Central memory CD4-positive, alpha-beta T cell (primary cell): ENCODE measurements around the gene LPP.

Experiments used
- DNase-seq: peaks from one replicate; pipeline ENCODE4 v3.0.0; 2022

Gene LPP

DNA sequence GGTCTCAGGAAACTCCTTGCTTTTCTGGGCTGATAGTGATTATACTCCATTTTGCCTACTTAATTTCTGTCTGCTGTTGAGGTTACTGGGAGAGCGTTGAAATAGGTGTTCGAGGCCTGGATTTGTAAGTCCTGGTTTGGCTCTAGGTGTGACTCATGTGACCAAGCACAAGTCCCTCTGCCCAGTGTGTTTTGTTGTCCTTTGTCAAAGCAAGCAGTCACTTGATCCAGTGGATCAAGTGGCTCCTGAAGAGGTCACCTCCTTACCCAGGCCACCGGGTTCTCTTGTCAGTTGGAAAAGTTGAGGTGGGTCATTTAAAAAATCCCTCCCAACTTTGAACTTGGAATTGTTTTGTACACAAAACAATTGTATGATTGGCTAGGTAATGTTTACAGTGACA lies 70.0 kb downstream of the LPP start:
- no peak for DNase-seq

DNA sequence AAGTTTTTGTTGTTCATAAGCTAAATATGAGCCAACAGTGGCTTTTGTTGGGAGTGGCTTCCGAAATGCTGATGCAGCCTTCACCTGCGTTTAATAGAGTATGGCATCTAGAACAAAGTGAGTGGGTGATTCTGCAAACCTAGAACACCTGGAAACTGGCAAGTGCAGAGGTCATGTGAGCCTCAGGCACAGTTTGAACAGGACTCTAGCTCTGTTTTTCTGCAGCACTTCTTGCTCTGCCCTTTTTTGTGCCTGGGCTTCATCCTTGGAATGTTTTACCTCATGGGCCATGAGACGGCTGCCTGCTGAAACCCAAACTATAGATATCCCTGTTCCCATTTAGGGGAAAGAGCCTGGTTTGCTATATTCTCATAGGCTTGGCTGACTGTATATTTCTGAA lies 73.5 kb downstream of the LPP start:
- no peak for DNase-seq

DNA sequence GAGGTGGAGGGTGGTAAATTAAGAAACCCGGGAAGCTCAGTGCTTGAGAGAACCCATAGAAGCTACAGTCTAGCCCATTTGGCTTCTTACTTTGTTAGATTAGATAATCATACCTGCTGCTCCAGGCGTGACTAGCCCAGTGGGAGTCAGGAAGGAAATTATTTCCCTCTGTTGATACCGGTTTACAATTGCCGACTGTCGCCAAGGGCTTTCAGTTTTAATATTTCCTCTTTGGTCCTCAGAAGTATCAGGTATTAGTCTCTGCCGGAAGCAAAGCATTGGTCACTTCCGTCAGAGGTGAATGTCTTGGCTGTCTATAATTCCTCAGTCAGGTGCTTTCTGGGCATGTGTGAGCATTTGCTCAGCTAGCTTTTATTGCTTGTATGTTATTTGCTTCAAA lies 75.2 kb downstream of the LPP start:
- no peak for DNase-seq

DNA sequence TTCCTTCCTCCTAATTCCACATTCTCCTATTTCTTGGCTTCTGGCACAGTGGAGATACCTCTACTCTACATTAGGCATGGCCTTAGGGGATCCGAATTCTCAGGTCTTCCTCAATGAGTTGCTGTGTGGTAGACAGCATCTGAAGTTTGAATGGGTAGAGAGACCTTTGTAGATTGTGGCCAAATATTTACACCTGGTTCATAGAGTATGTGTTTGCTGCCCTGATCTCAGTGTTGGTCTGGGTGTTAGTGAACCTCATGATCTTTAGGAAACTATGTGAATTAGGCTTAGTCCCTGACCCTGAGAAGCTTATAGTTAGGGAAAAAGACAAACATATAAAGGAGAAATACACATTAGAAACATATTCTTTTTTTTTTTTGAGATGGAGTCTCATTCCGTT lies 75.8 kb downstream of the LPP start:
- DNase-seq = no peak

DNA sequence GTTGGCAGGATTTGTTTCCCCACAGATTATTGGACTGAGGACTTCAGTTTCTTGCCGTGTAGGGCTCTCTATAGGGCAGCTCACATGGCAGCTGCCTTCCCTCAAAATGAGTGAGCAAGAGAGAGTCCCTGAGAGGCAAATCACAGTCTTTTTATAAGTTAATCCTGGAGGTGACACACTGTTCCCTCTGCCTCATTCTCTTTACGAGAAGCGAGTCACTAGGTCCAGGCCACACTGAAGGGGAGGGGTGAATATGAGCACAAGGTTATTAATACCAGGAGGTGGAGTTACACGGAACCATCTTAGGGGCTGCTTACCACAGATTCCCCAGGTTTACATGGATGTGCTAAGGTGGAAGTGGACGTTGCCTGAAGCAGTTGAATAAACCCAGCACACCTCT lies 77.0 kb downstream of the LPP start:
- no peak for DNase-seq

DNA sequence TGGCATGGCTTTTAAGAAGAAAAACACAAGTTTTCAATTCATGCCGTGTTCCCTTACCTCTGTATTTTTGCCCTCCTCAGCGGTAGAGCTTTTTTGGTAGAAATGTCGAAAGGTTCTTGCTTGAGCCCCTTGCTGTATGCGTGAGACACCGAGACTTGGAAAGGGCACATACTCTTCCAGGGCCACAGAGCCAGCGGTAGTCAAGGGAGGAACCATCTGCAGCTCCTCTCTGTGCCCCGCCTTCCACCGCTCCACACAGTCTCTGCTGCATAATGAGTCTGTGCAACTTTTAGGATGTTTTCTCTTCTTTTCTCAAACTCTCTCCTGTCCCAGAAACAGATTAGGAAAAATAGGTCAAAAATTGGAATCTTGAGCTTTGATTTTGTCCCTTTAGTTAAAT lies 77.5 kb downstream of the LPP start:
- DNase-seq = no peak

DNA sequence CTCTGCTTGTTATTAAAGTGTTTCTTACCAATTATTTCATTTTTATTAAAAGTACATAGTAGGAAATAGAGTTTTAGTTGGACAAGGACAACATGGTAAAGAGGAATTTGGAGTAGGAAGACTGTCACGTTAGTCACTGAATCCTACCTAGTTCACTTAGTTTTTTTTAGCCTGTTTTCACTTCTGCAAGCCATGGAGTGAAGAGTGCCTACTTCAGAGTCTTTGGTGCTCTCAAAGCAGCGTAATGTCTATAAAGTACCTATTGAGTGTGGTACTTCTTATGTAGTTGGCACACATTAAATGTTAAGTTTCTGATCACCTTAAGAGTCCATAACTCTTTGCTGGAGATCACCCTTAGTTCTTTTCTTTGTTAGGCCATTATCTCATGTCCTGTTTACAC lies 78.7 kb downstream of the LPP start:
- DNase-seq = no peak

DNA sequence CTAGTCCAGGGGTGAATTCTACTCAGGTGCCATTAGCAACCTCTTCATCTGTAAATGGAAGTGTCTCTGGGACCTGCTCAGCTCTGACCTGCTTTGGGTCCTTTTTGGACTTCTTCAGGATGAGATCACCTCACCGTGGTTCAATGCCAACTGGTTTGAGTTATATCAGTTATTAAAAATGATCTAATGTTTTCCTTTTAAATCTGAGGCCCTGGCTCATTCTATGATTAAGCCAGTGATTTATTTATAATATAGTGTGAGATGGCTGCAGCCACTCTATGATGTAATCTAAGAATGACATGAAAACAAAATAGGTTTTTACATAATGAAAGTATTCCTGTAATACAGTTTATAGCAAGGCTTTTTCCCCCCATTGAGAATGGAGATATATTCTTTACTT lies 79.4 kb downstream of the LPP start:
- no peak for DNase-seq

DNA sequence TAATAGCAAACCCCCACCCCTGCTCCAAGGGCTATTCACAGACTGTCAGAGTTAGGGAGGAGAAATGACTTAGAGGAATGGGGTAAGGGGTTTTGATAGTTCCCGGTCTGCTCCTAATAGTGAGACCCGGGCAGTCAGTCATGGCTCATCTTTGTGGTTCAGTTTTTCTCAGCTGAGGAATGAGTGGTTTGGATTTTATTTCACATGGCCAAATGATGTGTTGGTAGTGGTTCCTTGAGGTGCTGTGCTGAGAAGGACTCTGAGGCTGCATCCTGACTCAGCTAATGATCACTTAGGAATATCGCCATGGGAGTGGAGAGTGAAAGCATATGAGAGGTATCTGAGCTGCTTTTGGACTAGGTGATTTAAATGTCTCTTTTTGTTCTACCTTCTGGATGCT lies 80.2 kb downstream of the LPP start:
- DNase-seq = no peak

DNA sequence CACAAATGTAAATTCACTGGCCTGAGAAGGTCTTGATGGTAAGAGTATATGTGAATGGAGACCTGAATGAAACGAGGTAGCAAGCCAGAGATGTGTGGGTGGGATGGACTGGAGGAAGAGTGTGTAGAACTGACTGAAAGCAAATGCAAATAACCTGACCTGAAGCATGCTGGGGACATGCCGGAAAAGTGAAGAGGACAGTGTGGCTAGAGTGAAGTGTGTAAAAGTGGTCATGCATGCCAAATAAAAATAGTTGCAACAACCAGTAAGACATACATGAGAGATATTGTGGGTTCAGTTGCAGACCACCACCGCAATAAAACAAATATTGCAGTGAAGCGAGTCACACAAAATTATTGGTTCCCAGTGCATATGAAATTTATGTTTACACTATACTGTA lies 82.3 kb downstream of the LPP start:
- no peak for DNase-seq

DNA sequence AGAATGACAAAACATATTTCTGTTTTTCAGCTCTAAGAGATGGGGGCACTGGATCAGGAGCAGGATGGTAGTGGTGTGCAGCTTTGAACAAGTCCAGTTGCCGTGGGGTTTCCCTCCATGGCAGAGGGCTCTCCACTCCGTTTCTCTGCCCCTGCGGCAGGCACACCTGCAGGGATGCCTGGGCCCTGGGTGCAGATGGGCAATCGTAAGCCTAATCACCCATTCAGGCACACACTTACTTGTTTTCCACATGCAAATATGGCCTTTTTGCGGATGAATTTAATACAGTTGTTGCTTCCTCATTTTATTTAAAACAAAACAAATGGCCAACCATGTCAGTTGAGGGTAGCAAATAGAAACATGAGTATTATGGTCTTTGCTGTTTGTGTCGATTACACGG lies 85.1 kb downstream of the LPP start:
- no peak for DNase-seq

DNA sequence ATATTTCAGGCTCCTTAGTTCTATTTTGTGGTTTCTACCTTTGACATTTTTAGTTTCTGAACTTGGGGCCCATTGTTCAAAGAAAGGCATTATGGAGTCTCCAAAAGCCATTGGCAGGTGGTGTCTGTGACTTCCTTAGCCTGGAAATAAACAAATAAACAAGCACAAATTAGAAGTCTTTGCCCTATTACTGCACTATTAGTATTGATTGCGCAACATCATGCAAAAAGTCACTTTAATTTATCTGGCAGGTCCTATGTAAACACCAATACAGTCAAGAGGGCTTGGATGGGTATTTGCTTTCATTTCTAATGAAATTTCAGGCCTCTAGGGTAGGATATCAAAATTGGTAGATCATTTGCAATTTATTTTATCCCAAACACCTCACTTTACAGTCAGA lies 85.6 kb downstream of the LPP start:
- DNase-seq = no peak

DNA sequence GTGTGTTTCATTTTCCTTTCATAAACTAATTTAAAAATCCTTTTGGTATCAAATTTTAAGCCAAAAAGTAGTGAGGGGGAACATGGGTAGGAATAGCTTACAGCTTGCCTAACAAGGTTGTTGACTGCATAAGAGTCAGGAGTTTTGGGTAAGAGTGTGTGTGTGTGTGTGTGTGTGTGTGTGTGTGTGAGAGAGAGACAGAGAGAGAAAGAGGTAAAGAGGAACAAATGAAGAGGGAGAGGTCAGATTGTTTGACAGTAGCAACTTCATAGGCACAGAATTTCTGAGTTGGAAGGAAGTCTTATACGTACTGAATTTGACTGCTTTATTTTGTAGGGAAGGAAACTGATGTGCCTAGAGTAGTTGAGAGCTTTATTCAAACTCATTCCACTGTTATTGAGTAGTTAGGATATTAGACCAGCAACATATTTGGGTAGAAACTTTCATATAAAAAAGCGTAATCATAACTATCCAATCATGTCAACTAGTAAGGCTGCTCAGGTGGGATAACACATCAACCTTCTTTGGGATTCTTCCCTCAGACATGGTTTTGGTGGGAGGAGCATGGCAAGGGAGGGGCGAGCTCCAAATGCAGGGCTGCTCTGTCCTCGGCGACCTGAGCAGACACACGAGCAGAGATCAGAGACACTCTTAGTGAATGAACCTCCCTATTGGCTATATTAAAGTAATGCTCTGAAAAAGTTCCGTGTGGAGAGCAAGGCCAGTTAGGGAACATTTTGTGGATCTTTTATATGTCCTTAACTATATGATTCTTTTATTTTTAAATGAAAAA lies 86.4 kb downstream of the LPP start:
- DNase-seq = no peak

DNA sequence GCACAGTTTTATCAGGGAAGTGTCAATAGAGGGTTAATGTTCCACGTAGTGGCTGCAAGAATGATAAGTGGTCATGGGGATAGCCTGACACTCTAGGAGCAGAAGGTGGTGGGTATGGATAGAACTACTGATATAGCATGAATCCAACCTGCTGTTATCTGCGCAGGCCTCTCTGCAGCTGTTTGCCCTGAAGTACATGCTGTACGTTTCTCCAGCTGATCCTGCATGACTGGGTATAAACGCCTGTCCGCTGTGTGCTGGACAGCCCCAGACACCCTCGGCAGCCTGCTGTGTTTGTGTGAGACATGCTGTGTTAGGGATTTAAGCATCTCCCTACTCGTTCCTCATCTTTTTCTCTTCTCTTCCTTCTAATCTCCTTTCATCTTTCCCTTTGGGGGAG lies 87.1 kb downstream of the LPP start:
- DNase-seq = no peak

DNA sequence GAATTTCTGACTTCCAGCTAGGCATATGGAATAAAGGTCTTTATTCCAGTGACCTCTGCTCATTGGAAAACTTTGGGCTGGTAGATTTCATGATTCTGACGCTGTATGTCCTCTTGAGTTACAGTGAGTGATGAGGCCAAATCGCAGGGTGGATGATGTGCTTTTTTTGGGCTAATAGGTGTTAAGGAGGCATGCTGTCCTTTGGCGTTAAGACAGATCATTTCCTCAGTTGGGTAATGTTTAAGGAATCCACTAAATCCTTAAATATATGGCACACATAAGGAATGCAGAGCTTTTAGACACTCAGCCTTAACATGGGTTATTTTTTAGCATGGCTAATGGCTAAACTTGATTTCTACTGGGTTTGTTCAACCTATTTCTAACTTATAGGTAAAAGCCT lies 87.9 kb downstream of the LPP start:
- DNase-seq = no peak

DNA sequence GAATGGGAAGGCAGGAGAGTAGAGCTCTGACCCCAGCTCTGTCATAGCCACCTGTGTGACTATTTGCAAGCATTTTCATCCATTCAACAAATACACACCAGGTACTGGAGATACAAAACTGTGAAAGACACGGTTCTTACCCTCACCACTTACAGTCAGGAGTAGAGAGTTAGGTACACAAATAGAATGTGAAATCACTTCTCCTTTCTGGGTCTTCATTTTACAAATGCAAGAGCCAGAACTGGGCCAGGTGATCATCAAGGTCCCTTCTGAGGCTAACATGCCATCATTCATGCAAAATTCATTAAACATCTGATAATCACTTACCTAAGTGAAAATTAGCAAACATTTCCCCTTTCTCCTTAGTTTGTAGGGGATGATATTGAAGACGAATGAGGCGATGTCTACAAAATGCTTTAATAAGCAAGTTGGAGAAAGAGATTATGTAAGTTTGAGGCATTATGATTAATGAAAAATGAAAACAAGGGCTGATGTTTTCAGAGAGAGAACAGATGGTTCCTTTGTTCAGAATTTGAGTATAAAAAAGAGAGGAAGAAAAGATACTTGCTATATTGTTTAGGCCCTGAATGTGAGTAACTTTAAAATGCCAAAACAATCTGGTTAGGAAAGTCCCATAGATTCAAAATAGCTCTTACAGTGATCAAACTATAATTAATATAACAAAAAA lies 88.6 kb downstream of the LPP start:
- DNase-seq = no peak

DNA sequence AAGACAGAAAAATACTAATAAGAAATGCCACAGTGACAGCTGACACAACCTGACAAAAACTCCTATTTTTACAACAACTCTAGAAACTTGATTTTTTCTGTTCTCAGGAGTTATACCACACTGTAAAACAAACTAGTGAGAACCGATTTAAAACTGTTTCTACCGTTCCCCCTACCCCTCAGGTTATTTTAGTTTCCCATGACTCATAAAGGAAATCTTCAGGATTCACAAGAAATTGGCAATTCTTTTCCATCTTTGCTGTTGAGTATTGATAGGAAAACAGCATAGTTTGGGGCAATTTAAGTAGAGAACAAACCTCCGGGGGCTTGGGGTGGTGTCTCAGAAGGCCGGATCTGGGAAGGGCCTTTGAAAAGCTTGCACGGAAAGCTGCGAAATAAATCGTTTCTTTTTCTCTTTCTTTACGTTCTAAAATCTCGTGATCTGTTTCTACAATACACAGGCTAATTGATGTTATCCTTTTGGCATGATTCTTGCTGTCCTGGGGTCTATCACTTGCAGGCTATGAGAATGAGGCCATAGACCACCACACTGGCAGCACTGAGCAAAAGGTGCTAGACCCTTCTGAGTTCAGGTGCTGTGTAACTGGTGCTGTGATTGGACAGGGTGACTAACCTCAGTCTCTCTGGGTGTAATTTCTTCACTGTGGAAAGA lies 89.3 kb downstream of the LPP start:
- no peak for DNase-seq

DNA sequence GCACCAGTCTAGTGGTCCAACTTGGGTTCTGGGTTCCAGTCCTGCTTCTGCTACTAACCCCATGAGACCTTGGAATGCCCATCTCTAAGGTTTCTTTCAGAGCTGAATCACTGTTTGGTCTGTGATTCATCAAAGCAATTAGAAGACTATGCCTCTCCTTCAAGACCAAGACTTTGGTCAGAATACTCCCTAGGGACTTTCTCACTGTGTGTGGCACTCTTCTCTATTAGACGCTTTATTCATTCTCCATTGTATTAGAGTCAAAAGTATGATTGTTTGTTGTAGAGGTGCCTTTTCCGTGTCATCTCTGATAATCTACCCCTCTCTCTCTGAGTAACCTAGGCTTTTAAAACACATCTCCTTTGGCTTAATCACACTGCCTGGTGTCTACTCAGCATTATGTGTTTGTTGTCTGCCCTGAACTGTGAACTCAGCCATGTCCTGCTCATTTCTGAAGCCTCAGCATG lies 90.5 kb downstream of the LPP start:
- no peak for DNase-seq

DNA sequence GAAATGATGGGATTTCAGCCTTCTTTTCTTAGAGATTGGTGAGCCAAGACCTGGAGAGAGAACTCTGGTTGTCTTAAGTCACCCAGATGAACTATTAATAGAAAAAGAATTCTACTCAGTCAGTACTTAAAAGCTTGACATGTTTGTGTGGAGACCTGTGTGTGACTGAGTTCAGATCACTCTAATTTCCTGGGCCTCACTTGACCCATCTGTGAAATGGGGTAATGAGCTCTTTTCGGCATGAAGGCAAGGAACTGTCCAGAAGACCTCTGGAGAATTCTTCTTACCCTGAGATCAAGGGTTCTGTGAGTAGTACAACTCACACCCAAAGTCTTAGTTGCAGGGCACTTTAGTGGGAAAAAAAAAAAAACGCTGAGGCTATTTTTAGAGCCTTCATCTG lies 92.9 kb downstream of the LPP start:
- DNase-seq = no peak

DNA sequence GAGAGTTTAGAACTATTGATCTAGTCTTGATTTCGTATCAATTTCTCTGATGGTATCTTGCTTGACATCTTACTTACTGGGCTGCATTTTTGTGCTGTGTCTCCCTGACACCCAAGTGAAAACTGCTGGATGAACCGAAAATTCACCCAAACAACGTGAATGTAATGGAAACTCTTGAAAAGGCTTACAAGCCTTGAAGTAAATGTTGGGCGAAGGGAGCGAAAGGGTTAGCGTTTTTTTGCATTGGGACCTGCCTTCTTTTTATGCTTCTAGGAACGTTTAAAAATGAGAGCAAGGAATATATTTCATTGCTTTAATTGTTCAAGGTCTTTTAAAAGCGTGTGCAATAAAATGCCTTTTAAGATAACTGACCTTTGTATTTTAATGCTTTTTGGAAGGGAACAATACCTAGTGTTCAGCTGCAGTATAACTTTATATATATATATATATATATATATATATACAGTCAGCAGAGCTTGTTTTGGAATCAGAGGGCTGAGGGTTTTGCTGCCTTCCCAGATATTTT lies 94.1 kb downstream of the LPP start:
- no peak for DNase-seq

DNA sequence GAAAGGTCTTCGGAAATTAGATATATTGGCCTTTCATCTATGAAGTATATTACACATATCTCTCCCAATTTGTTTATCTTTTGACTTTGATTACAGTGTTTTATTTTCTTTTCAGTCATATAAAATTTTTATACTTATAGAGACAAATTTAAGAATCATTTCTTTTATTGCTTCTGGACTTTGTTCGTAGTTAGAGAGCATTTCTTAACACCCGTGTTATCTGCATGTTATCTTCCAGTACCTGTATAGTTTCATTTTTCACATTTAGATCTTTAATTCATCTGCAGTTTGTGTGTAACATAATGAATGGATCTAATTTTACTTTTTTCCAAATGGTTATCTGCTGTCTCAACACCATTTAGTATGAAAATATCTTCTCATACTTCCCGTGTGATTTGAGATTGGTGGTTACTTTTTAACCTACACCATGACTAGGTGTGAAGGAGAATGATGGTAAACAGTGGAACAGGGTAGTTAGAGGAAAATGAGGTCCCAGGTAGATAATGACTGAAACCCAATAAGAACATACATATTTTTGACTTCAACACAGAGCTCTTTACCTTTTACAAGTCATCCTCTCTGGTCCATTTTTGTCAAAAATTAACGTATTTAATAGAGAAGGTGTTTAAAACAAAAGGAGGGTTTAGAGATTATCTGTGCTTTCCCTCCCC lies 99.3 kb downstream of the LPP start:
- DNase-seq = no peak

DNA sequence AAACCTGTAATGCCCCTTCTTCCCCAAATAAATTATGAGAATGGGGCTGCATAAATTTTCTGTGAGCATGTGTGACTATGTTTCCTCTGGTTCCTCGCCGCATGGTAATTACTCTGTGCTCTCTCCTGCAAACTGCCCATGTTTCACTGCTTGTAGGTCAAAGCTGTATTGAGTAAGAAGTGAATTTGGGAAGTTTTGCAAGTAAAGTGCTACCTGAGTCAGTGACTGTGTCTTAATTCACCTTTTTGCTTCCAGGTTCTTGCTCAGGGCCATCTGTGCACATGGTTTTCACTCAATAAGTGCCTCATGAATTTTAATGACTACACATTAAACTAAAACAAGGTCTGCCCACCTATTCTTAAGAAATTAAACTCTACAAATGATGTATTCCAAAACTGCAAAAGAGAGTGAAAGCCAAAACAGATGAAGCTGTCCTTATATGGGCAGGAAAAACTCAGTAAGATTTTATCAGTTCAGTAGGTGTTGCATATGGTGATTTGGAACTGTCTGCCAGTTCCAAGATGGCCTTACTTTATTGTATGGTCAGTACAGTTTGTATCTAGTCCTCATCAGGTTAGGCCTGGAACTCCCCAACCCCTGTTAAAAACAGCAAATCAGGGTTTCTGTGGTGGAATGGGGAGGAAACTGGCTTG lies 100.0 kb downstream of the LPP start:
- DNase-seq = no peak
